Cortex of kidney (tissue), 1 donor: ENCODE measurements around the gene SMIM10L1.

Source experiments
- DNase-seq: peaks from one replicate; lab custom pipeline; 2025; lab: John Stamatoyannopoulos, UW

SMIM10L1 gene

DNA sequence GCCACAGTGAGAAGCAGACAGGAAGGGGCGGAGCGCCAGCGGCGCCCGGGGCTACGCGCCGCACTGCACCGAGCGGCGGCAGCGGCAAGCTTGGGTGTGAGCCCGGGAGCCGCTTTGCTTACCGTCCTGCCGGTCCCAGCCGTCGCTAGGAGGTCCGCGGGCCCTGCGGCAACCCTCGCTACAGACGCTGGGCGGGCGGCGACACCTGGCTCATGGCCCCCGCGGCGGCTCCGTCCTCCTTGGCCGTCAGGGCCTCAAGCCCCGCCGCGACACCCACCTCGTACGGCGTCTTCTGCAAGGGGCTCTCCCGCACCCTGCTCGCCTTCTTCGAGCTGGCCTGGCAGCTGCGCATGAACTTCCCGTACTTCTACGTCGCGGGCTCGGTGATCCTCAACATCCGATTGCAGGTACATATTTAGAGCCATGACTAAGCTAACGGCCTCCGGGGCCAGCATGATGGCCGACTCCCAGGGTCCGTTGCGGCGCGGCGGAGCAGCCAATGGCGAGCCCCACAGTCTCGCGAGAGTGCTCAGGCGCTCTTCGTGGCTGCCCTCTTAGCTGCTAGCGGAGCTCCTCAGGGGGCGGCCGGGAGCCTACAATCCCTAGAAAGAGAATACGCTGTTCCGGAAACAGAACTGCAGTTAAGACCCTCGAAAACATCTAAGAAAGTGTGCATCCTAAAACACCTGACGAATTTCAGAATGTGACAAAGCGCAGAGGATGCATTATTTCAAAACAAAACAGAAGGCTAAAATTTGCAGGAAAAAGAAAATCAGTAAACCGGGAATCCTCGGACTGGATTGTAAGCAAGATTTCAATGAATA lies at the start of gene SMIM10L1:
TSS of gene SMIM10L1 (plus strand) at position 50 of the 824 bp plus-strand sequence. CDS start at position 213, 163 bp downstream.
- peak; percentile 53 for DNase-seq

DNA sequence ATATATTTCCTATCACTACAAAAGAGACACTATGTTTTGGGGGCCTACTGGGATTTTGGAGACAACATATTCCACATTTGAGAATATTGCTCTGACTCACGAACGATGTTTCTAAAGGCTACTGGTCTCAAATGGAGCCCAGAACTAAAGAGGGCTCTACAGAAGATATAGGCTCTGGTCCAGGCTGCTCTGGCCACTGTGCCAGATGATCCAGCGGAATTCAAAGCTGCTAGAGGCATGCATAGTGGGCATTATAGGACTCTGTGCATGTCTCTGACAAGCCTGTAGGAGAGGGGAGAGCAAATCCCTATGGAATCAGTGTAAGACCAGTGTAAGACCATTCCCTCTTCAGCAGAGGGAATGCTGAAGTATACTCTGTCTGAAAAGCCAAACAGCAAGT lies 40.6 kb upstream of the SMIM10L1 start:
- DNase-seq: no peak

DNA sequence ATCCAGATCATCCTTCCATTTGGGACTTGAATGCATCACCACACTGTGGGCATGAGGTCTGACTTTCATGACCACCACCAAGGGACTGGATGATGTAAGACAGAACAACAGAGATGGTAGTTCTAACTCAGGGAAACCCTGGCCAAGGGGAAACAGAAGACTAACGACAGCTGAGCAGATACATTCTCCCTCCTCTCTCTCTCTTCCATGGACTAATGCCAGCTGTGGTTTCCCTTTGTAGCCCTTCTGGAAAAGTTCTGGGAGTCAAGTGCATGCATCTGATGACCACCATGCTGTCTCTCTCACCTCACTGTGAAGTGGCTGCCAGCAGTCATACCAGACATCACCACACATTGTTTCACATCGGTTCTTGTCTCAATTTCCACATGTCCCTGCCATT lies 40.0 kb upstream of the SMIM10L1 start:
- no peak for DNase-seq

DNA sequence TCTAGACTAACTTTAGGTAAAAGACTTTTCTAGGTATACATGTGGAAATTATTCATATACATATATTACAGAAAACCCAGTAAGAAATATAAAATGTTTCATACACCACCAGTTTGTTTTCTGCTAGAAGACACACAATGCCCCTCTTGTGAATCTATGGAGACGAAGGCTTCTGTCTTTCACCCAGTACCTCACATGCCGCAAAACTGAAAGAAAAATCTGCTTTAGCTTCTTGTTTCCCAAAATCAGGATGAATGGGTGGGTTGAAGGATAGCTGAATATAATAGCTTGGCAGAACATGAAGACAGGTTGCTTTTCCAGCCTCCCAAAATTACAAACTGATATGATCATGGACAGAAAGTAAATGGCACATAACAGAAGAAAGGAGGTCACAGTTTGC lies 37.8 kb upstream of the SMIM10L1 start:
- DNase-seq: no peak

GRCh38 chr12:11133816-11134215 lies 37.2 kb upstream of the SMIM10L1 start:
- no peak for DNase-seq

DNA sequence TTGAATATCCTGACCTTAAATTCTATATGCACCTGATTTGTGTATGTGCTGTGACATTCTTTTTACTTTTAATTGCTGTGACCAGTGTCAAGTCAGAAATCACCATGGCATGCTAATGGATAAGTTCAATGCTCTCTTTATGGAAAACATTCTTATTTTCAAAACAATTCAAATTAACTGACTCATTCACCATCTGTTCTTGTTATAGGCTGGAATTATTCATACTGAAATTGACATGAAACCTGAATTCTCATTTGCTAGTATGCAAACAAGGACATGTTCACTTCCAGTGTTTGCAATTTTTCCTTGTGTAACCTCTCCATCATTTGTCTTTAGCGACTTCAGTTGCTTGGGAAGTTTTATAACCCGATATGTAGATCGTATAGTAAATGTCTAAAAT lies 36.7 kb upstream of the SMIM10L1 start, which contains the start of gene TAS2R30:
TSS of gene TAS2R30 (minus strand) at position 340 of the 400 bp plus-strand sequence. CDS start 400 bp downstream, outside the sequence.
- no peak for DNase-seq

GRCh38 chr12:11136075-11136474 lies 34.9 kb upstream of the SMIM10L1 start:
- no peak for DNase-seq

DNA sequence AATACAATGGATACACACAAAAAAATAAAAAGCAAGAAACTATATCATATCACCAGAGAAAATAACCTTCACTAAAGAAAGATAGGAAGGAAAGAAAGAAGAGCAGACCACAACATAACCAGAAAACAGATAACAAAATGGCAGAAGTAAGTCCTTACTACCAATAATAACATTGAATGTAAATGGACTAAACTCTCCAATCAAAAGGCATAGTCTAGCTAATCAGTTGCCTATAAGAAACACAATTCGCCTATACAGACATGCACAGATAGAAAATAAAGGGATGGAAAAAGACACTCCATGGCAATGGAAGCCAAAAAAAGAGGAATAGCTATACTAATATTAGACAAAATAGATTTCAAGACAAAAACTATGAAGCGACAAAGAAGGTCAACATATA lies 27.6 kb upstream of the SMIM10L1 start:
- no peak for DNase-seq

GRCh38 chr12:11144297-11144696 lies 26.7 kb upstream of the SMIM10L1 start:
- DNase-seq: no peak

DNA sequence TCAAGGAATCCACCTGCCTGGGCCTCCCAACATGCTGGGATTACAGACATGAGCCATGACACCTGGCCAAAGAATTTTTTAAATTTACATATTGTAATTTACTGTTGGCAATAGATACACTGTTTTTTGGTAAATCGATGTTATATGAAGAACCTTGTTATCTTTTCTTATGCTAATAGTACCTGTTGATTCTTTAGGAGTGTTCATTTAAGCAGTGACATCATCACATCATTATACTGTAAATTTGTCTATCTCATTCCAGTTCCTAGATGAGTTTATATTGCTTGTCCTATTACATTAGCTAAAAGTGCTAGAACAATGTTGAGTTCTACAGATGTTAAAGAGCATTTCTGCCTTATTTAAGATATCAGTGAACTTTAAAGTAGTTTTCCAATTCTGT lies 23.6 kb upstream of the SMIM10L1 start:
- no peak for DNase-seq

DNA sequence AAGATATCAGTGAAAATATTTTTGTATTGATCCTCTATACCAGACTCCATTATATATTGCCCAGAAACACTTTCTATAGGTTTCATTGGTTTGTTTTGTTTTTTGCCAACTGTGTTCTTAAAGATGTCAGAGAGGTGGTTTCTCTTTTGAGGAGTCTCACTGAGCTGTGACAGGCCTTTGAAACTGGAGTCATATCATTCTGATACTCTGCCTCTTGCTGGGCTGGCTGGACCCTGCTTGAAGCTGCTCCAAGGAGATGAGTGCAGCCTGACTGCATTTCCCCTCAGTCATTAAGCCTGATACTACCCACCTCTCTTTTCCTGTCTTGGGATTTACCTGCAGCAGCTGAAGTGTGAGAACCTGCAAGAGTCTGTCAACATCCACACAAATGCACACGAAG lies 20.2 kb upstream of the SMIM10L1 start:
- DNase-seq: no peak

DNA sequence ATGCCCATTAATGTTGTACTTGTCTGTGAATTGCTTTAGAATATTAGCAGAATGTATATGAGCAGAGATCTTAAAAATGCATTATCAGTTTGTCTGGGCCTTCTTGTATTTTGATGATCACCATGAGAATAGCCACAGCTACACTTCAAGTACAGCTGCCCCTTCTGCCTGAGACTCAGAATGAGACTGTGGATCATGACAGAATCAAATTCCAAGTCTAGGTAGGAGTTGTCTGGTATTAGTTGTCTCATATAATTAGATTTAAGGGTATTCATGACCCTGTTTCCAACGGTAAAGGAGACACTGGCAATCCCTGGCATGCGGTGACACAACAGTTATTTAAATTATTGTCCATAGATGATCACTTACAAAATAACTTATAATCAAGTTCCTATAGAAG lies 18.3 kb upstream of the SMIM10L1 start:
- DNase-seq: no peak

DNA sequence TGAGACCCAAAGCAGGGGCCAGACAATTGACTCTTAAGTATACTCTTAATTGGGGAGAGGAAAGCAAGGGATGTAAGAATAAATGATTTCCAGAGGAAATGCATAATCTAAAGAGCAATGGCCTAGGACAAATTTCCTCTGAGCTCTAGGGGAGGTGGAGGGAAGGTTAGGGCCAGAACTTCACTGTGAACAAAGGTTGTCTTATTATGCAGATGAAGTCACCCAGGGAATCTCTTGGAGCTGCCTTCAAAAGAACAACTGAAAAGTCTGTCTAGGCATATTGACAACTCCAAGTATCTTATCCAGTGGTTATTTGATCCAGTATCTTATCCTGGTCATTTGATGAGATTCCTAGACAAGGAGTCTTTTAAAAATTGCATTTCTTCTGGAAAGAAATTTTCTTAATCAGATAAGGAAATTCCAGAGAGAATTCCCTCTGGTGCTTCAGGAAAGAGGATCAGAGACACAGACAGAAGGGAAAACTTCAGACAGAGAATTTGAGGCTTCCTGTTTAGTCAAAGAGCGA lies 16.5 kb upstream of the SMIM10L1 start:
- no peak for DNase-seq

DNA sequence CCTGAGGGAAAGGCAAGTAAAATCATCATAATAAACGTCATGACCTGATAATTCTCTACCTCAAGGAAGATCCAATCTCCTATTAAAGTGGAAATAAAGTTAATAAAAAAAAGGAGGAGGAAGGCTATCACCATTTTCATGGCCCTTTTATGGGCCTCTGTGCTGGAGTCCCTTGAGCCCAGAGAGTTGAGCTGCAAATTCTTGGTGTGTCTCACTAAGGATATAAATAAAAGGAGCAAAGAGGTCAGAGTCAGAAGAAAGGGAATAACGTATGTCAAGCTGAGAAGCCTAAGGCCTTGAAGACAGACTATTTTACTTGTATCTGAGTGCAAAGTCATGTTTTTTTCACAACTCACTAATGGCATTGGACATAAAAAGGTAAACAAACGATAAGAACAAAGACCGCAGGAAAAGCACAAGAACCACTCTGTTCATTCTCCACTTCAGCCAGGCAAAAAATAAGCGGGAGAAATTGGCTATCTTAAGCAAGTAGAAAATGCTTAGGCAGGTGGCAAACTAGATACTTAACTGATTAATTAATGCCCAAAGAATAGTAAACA lies 12.0 kb upstream of the SMIM10L1 start:
- no peak for DNase-seq

DNA sequence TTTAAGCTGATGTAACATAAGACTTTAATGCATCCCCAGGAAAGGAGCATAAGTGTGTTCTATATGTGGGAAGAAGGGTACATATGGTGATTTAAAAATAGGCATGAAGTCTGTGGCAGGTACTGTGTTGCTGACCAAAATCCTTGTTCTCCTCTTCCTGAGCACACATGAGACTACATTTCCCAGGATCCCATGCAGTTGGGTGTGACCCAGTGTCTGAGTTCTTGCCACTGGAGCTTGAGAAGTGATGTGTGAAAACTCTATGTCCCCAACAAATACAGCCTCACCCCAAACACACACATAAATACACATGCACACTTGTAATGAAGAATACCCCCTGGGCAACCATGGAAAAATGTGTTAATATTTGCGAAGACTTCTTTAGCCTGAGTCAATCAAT lies 8.5 kb upstream of the SMIM10L1 start:
- DNase-seq: no peak

DNA sequence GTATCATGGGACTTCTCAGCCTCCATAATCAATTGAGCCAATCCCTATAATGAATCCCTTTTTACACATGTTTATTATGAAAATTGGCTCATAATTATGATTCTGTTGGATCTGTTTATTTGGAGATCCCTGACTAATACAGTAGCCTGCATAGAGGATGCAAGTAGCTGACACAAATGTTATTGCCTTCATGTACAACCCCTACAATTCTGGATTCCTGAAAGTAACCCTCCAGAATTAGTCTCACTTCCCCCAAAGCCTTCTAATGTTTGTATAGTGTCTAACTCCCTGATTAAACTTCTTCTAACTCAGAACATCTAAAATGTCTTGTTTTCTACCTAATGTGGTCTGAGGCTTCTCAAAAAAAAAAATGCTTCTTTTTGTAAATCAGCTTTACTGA lies 6.6 kb upstream of the SMIM10L1 start:
- DNase-seq: no peak

GRCh38 chr12:11166300-11166699 lies 4.7 kb upstream of the SMIM10L1 start:
- DNase-seq: no peak

- no peak for DNase-seq
Measured at GRCh38 chr12:11170810-11171144, 217 bp upstream of the SMIM10L1 start.

DNA sequence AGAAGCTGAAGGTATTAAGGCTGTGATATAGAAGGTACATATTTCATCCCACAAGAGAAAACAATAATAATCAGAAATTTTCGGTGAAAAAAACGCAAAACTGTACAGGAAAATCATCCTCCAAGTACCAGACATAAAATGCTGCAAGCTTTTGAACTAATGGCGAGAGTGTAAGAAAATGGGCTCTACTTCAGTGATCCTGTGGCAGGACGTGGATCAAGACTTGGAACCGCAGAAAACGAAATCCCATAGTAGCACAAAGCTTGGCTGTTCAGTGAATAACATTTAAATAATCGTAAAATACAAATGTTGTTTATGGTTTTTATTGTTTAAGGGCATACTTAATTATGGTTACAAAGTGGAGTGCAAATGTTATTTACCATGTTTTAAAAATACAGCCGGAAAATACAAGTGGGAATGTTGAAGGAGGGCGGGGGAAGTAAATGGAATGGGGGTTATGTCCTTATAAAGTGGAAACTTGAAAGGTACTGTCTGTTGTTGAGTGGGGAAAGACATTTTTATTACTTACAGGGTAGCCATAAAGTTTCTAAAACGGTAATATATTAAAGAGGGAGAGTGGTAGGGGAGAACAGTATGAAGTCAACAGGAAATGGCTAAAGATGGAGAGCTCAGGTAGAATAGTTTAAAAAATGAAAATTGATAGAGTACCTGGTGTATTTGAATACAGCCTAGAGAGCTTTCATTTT lies 1.1 kb downstream of the SMIM10L1 start:
- no peak for DNase-seq

DNA sequence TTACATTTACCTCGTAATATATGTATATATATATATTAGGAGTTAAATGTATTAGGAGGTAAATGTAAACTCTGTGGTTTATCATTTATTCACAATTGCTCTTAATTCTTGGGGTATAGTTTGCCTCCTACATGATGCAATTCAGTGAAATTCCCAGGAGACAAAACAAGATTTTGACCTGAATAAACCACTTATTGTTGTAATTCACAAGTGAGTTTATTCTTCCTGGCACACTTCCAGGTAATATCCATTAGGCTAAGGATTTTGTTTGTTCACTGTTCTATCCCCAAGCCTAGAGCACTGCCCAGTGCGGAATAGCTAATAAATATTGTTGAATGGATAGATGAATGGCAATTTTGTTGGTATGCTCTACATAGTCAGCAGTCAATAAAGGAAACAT lies 3.0 kb downstream of the SMIM10L1 start:
- no peak for DNase-seq

- no peak for DNase-seq
Measured at GRCh38 chr12:11178250-11178649, 7.3 kb downstream of the SMIM10L1 start.

DNA sequence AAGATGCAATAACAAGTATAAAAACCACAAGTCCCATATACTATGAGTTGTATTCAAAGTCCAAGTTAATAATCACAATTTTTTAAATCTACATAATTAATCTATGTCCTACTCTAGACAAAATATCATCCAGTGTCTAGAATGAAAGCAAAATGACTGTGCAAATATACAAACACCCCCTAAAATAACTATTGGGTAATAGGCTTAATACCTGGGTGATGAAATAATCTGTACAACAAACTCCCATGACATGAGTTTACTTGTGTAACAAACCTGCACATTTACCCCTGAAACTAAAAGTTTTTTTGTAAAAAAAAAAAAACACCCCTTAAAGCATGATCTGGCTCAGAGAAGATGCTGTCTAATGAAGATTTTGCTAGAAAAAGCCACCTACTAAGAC lies 11.5 kb downstream of the SMIM10L1 start:
- DNase-seq: no peak

DNA sequence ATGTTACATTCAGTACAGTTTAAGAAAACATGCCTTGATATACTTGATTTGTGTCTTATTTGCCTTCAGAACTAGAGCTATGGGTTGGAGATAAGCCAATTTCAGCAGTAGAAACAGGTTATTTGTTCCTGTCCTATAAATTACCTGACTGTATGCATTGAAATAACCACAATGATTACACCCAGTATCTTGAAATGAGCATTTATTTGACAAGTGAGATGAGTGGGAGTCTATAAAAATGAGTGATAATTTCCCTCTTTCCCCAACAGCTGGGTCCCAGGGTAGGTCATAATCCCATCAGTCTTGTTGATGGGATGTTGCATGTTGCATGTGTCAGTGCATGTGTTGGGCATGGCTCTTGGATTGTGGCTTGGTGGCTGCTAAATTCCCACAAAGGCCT lies 12.0 kb downstream of the SMIM10L1 start:
- DNase-seq: no peak
